Naive thymus-derived CD4-positive, alpha-beta T cell (primary cell): ENCODE results near the gene UQCRC1. TPM values are rescaled to one million over a fixed set of nuclear protein-coding genes. Genes with fewer than 3 reads are reported as not detected.

Experiments used
- ATAC-seq: fragments of 150-1000 bp; cut with Tn5 transposase; 2 replicates; pipeline ENCODE4 v1.10.0; 2021; ENCODE audit warnings: mild to moderate bottlenecking, moderate library complexity
- CTCF ChIA-PET: fragments of 350-600 bp; sonication (Branson Sonifier 250); formaldehyde crosslinking; loops from one replicate; lab custom pipeline; 2021; ENCODE audit warnings: antibody characterized with exemption; lab: Charles Lee
- POLR2A ChIA-PET: fragments of 350-600 bp; sonication (Branson Sonifier 250); formaldehyde crosslinking; loops from one replicate; lab custom pipeline; 2021; ENCODE audit warnings: antibody characterized with exemption, inconsistent platforms; lab: Charles Lee
- DNase-seq, 9 donors: peaks; one replicate each; pipeline versions ENCODE4 v3.0.0 to v3.0.0-alpha.2; 2020 to 2022; ENCODE audit warnings: mixed read lengths in 1 of 9
- H3K27ac ChIP-seq: one replicate; pipeline ENCODE4 v1.7.0; 2013; ENCODE audit warnings: mild to moderate bottlenecking, low read depth, low read length, moderate library complexity
- H3K27me3 ChIP-seq, 2 donors: one replicate each; pipeline ENCODE4 v1.7.0; 2013; ENCODE audit warnings: low read length in 2 of 2, mild to moderate bottlenecking in 2 of 2, moderate library complexity in 2 of 2; ENCODE audit not compliant: control insufficient read depth in 2 of 2, insufficient read depth in 2 of 2
- H3K36me3 ChIP-seq, 3 experiments: 1 replicate in 2 of 3; 2 replicates in 1 of 3; pipeline ENCODE4 v1.7.0; 2013; ENCODE audit warnings: low read length in 3 of 3, mild to moderate bottlenecking in 3 of 3, moderate library complexity in 1 of 3; ENCODE audit not compliant: insufficient read depth in 3 of 3, control insufficient read depth in 2 of 3
- H3K4me1 ChIP-seq, 2 donors: one replicate each; pipeline ENCODE4 v1.7.0; 2013; ENCODE audit warnings: low read length in 2 of 2, mild to moderate bottlenecking in 2 of 2, moderate library complexity in 1 of 2; ENCODE audit not compliant: control insufficient read depth in 2 of 2, insufficient read depth in 2 of 2
- H3K4me3 ChIP-seq: 2 replicates; pipeline ENCODE4 v1.7.0; 2013; ENCODE audit warnings: mild to moderate bottlenecking, low read length
- H3K9me3 ChIP-seq, 3 experiments: 1 replicate in 2 of 3; 2 replicates in 1 of 3; pipeline ENCODE4 v1.7.0; 2013; ENCODE audit warnings: low read length in 3 of 3; ENCODE audit not compliant: control insufficient read depth in 2 of 3
- H3K27ac Mint-ChIP-seq, 9 donors: one replicate each; pipeline ENCODE4 v1.8.0; 2020 to 2022; ENCODE audit warnings: mixed read lengths in 9 of 9, mild to moderate bottlenecking in 8 of 9, moderate library complexity in 5 of 9, inconsistent platforms in 2 of 9
- H3K27me3 Mint-ChIP-seq, 5 donors: one replicate each; pipeline ENCODE4 v1.8.0; 2021 to 2022; ENCODE audit warnings: mixed read lengths in 5 of 5, mild to moderate bottlenecking in 1 of 5
- H3K36me3 Mint-ChIP-seq, 5 donors: one replicate each; pipeline ENCODE4 v1.8.0; 2020 to 2022; ENCODE audit warnings: mixed read lengths in 5 of 5, mild to moderate bottlenecking in 3 of 5, inconsistent platforms in 1 of 5
- H3K4me1 Mint-ChIP-seq, 7 donors: one replicate each; pipeline ENCODE4 v1.8.0; 2020 to 2022; ENCODE audit warnings: mixed read lengths in 7 of 7, mild to moderate bottlenecking in 3 of 7, inconsistent platforms in 1 of 7
- H3K4me3 Mint-ChIP-seq, 10 donors: one replicate each; pipeline ENCODE4 v1.8.0; 2020 to 2022; ENCODE audit warnings: mild to moderate bottlenecking in 10 of 10, mixed read lengths in 10 of 10, moderate library complexity in 6 of 10, inconsistent platforms in 2 of 10
- H3K9me3 Mint-ChIP-seq, 11 donors: one replicate each; pipeline ENCODE4 v1.8.0; 2020 to 2022; ENCODE audit warnings: mixed read lengths in 11 of 11, mild to moderate bottlenecking in 4 of 11, inconsistent platforms in 1 of 11, moderate library complexity in 1 of 11
- intact Hi-C, 2 donors: fragments of 100-400 bp; cut with micrococcal nuclease; formaldehyde crosslinking; loops; one replicate each; pipeline ENCODE4 v1.15.1; 2023
- polyA plus RNA-seq, 2 donors: library from polyadenylated mRNA; unstranded; fragments of 300-500 nt; fragmentation: Illumina TruSeq; gene quantifications; one replicate each; pipeline ENCODE4 v1.2.3, GENCODE V29; 2021
- total RNA-seq, 6 experiments: library from RNA in 5 of 6; stranded (reverse) in 5 of 6; gene quantifications; 1 replicate in 5 of 6; 2 replicates in 1 of 6; pipeline ENCODE4 v1.2.3 and lab custom pipeline; 2021 to 2026

Gene UQCRC1
- total and polyA plus RNA-seq, 7 experiments from 2014 or later = 77.3 to 164 (median 120) TPM

DNA sequence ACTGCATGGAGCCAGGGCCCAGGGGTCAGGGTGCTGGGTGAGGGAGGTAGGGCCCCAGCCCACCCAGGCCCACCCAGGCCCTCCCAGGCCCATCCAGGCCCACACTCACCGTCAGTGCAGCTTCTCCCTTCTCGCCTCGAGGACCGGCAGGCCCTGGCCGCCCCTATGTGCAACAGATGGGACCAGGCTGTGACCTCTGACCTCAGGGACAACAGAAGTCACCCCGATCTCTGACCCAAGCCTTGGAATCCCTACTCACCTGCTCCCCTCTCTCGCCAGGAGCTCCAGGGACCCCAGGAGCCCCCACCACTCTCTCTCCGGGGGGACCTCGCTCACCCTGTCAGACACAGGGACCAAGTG is 43.1 kb downstream of the UQCRC1 start:
- intact Hi-C loops = no loop called here
- Mint-ChIP-seq H3K4me3 (no peak overlapping the region), H3K4me1 (peaks cover 0 to 19% (median 4%) of the 10 kb centered on the region in 7 donors), H3K27me3 (no peaks in the 10 kb centered on the region), H3K36me3 (no peaks in the 10 kb centered on the region), H3K9me3 (no peaks in the 10 kb centered on the region), H3K27ac (no peak overlapping the region)
- no peaks in the 10 kb centered on the region for H3K9me3 ChIP-seq
- POLR2A ChIA-PET = no interaction called here
- CTCF ChIA-PET = interaction anchor here (0.6 kb wide), 1 partner anchor 36 kb away, joined by 4 read pairs; no protein-coding TSS in a partner anchor
- ATAC-seq (no peak), DNase-seq (no peak)
- no peaks in the 10 kb centered on the region for H3K36me3 ChIP-seq
- no peaks in the 10 kb centered on the region for H3K27me3 ChIP-seq
- H3K4me3 ChIP-seq = no peak overlapping the region
- no peaks in the 10 kb centered on the region for H3K4me1 ChIP-seq
- H3K27ac ChIP-seq = no peak overlapping the region

DNA sequence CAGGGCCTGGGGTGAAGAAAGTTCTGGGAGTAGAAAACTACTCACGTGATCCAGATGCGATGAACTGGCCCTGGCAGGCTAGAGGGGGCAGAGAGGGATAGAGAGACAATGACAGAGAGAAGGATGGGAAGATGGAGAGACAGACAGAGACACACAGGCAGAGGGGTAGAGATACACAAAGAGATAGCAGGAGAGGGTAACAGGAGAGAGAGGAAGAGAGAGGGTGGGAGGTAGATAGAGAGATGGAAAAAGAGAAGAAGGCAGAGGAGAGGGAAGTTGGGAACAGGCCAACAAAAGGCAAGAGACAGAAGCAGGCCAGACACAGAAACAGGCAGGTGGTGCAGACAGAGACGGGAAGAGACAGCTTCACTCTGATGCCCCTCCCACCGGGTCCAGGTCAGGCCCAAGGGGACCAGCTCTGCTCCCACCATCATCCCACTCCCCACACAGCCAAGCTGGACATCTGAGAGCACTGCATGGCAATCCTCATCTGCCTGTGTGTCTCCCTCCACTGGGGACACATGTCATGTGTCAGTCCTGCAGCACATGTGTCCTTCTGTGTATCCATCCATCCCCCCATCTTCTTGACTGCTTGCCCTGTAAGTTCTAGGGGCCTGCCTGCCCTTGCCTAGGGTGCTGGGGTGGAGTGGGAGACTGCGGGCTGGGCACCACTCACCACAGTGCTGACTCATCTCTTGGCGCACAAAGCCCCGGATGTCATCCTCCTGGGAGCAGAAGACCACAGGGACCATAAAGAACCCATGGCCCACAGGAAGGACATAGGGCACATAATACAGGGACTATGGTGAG is 43.6 kb downstream of the UQCRC1 start:
- H3K27ac Mint-ChIP-seq = peak overlapping the region in 1 of 9 donors; percentile 6
- CTCF ChIA-PET = interaction anchor here (0.6 kb wide), 1 partner anchor 37 kb away, joined by 4 read pairs; no protein-coding TSS in a partner anchor
- intact Hi-C loops = no loop called here
- H3K27me3 ChIP-seq = no peaks in the 10 kb centered on the region
- no peaks in the 10 kb centered on the region for H3K4me1 ChIP-seq
- H3K4me3 ChIP-seq = no peak overlapping the region
- no peaks in the 10 kb centered on the region for H3K9me3 ChIP-seq
- H3K4me3 Mint-ChIP-seq = no peak overlapping the region
- no peaks in the 10 kb centered on the region for H3K36me3 ChIP-seq
- no peaks in the 10 kb centered on the region for H3K27me3 Mint-ChIP-seq
- peaks cover 0 to 21% (median 4%) of the 10 kb centered on the region in 7 donors for H3K4me1 Mint-ChIP-seq
- ATAC-seq (no peak), DNase-seq (no peak)
- POLR2A ChIA-PET = interaction anchor here (0.6 kb wide), 1 partner anchor 290 kb away, joined by 3 read pairs; no protein-coding TSS in a partner anchor
- H3K9me3 Mint-ChIP-seq = no peaks in the 10 kb centered on the region
- H3K36me3 Mint-ChIP-seq = no peaks in the 10 kb centered on the region
- no peak overlapping the region for H3K27ac ChIP-seq

DNA sequence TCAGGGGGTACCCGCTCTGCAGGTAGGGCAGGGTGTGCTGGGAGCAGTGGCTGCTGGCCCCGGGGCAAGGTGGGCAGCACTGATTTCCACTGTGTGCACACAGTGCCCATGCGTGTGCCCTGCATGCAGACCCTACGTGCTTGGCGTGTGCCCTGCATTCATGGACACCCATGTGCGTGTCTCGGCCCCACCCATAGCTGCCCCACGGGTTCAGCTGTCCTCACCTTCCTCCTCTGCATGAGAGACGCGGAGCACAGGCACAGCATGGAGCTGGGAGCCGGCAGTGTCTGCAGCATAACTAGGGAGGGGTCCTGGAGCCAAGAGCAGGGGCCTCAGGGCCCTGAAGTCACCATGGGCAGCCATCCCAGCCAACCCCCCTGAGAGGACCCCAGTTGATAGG is 44.3 kb downstream of the UQCRC1 start:
- H3K27me3 ChIP-seq = no peaks in the 10 kb centered on the region
- ChIA-PET CTCF (interaction anchor here (0.7 kb wide), 1 partner anchor 129 kb away, joined by 3 read pairs; no protein-coding TSS in a partner anchor), POLR2A (interaction anchor here (0.6 kb wide), 1 partner anchor 290 kb away, joined by 3 read pairs; no protein-coding TSS in a partner anchor)
- H3K4me3 Mint-ChIP-seq = no peak overlapping the region
- no peak overlapping the region for H3K27ac ChIP-seq
- H3K36me3 Mint-ChIP-seq = no peaks in the 10 kb centered on the region
- H3K4me1 ChIP-seq = no peaks in the 10 kb centered on the region
- no peak for DNase-seq
- no peaks in the 10 kb centered on the region for H3K9me3 ChIP-seq
- H3K9me3 Mint-ChIP-seq = no peaks in the 10 kb centered on the region
- peaks cover 0 to 23% (median 4%) of the 10 kb centered on the region in 7 donors for H3K4me1 Mint-ChIP-seq
- H3K4me3 ChIP-seq = no peak overlapping the region
- peak overlapping the region in 1 of 9 donors; percentile 6 for H3K27ac Mint-ChIP-seq
- no peaks in the 10 kb centered on the region for H3K27me3 Mint-ChIP-seq
- intact Hi-C loops = no loop called here
- no peak for ATAC-seq
- no peaks in the 10 kb centered on the region for H3K36me3 ChIP-seq

DNA sequence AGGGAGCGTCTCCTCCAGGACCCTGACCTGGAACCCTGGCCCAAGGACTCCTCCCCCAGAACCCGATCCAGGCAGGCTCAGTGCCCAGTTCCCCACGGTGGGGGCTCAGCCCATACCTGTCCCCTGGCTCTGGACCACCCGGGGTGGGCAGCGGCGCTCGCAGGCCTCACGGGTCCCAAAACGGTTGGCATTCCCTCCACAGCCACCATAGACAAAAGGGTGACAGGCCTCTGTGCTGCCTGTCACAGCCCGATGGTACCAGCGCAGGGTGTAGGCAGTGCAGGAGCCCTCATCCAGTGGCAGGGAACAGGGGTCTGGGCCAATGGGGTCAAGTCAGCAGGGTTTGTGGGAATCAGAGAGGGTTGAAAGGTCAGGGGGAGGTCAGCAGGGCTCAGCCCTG is 44.8 kb downstream of the UQCRC1 start:
- POLR2A ChIA-PET = no interaction called here
- no peaks in the 10 kb centered on the region for H3K9me3 Mint-ChIP-seq
- H3K9me3 ChIP-seq = no peaks in the 10 kb centered on the region
- DNase-seq (no peak), ATAC-seq (no peak)
- no peak overlapping the region for H3K4me3 Mint-ChIP-seq
- H3K4me1 Mint-ChIP-seq = peaks cover 0 to 28% (median 7%) of the 10 kb centered on the region in 7 donors
- H3K27me3 Mint-ChIP-seq = no peaks in the 10 kb centered on the region
- no peaks in the 10 kb centered on the region for H3K36me3 Mint-ChIP-seq
- no peaks in the 10 kb centered on the region for H3K36me3 ChIP-seq
- CTCF ChIA-PET = interaction anchor here (0.7 kb wide), 1 partner anchor 128 kb away, joined by 3 read pairs; no protein-coding TSS in a partner anchor
- no peak overlapping the region for H3K27ac ChIP-seq
- no peak overlapping the region for H3K27ac Mint-ChIP-seq
- H3K4me1 ChIP-seq = no peaks in the 10 kb centered on the region
- H3K4me3 ChIP-seq = no peak overlapping the region
- intact Hi-C loops = no loop called here
- H3K27me3 ChIP-seq = no peaks in the 10 kb centered on the region

DNA sequence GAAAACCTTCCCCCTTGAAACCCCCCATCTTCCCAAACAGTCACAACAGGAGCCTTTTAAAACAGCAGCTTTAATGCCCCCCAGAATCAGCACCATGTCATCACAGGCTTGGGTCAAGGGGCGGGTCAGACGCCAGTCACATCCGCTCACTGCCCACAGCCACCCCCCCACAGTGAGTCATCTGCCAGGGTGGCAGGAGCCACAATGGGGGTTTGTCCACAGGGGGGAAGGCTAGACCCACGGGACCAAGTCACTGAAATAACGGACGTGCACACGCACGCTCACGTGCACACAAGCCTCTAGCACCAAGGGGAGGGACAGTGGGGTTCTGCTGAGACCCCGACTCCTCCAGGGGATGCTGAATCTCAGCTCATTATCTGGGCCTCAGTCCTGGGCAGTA is 45.4 kb downstream of the UQCRC1 start:
- no peak overlapping the region for H3K27ac ChIP-seq
- no peak overlapping the region for H3K4me3 ChIP-seq
- ChIA-PET CTCF (no interaction called here), POLR2A (no interaction called here)
- intact Hi-C loops = no loop called here
- no peaks in the 10 kb centered on the region for H3K9me3 ChIP-seq
- H3K4me1 ChIP-seq = no peaks in the 10 kb centered on the region
- Mint-ChIP-seq H3K4me1 (peaks cover 0 to 30% (median 12%) of the 10 kb centered on the region in 7 donors), H3K27ac (no peak overlapping the region), H3K36me3 (no peaks in the 10 kb centered on the region), H3K27me3 (no peaks in the 10 kb centered on the region), H3K9me3 (no peaks in the 10 kb centered on the region), H3K4me3 (no peak overlapping the region)
- no peaks in the 10 kb centered on the region for H3K27me3 ChIP-seq
- ATAC-seq (peak; percentile 90), DNase-seq (peak in 1 of 9 donors; percentile 43)
- no peaks in the 10 kb centered on the region for H3K36me3 ChIP-seq

DNA sequence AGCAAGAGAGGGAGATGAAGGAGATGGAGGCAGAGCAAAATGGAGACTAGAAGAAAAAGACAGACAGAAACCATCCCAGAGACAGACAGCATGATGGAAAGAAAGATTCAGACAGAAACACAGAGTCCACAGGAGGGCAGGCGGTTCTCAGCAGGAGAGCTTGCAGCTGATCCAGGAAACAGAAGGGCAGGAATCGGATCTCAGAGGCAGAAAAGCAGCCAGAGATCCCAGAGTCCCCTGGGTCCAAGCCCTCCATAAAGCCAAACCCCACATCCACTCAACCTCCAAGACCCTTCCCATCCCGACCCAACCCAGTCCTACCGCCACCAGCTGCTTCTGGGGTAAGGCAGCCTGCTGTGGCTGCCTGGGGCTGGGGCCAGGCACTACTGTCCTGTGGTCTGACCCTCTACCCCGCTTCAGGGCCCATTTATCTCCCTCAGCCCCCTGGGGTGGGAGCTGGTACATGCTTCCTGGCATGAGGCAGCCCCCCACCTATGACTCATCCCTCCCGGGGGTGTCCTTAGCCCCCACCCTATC is 46.0 kb downstream of the UQCRC1 start, which contains the start of gene UCN2:
TSS of gene UCN2 (minus strand) at position 400 of the 537 bp plus-strand sequence. CDS start 657 bp downstream, outside the sequence.
- ChIA-PET CTCF (no interaction called here), POLR2A (no interaction called here)
- intact Hi-C loops = no loop called here
- peaks cover 4 to 35% (median 12%) of the 10 kb centered on the region in 7 donors for H3K4me1 Mint-ChIP-seq
- no peaks in the 10 kb centered on the region for H3K4me1 ChIP-seq
- DNase-seq = no peak
- H3K9me3 Mint-ChIP-seq = no peaks in the 10 kb centered on the region
- no peaks in the 10 kb centered on the region for H3K9me3 ChIP-seq
- no peaks in the 10 kb centered on the region for H3K27me3 ChIP-seq
- no peaks in the 10 kb centered on the region for H3K27me3 Mint-ChIP-seq
- H3K36me3 ChIP-seq = no peaks in the 10 kb centered on the region
- H3K27ac Mint-ChIP-seq = peak within 1 kb of the TSS in 1 of 9 donors; percentile 39
- no peaks in the 10 kb centered on the region for H3K36me3 Mint-ChIP-seq
- no peak within 1 kb of the TSS for H3K27ac ChIP-seq
- H3K4me3 Mint-ChIP-seq = no peak within 1 kb of the TSS
- no peak for ATAC-seq
- no peak within 1 kb of the TSS for H3K4me3 ChIP-seq
